Posterior cingulate gyrus (tissue), 11 donors: ENCODE results near the gene MAD1L1.
"Not testable (repeated sequence)": the region's sequence is repeated elsewhere in the genome, so short reads cannot be mapped to it uniquely, and the experiment has no call there.

Experiments
- DNase-seq, 10 donors: peaks; one replicate each; pipeline versions ENCODE4 v3.0.0 to v3.0.0-alpha.2; 2020 to 2021; ENCODE audit warnings: mixed read lengths in 3 of 10
- intact Hi-C: fragments of 100-400 bp; cut with DNase I; formaldehyde crosslinking; loops from one replicate; pipeline ENCODE4 v1.15.1; 2023

The MAD1L1 gene

GRCh38 chr7:2044883-2045471, 187.8 kb downstream of the MAD1L1 start:
- DNase-seq, result peak in 5 of 10 donors; percentile 2 to 78 (median 48)
- intact Hi-C loops, result no loop called here

DNA sequence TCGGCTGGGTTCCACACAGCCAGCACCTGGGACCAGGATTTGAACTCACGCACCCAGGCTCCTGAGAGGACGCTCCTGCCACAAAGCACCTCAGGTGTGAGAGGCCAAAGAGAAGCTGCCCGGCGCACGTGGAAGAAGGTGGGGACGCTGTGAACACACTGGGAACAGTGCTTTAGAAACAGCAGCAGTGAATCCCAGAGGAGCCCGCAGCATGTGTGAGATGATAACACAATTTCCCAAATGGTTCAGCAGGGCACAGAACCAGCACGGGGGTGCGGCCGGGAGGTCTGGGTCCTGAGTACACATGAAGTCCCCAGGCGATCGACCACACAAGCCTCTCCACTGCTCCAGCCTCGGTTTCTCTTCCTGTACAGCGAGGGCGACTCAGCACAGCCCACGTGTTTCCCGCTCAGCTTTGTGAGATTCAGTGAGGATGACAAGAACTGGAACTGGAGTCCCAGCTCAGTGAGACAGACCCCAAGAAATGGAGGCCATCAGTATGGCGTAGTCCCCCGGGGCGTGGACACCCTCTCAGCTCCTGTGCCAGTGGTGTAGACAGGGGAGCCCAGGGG, 188.3 kb downstream of the MAD1L1 start:
- peak in 4 of 10 donors; percentile 3 to 72 (median 20) for DNase-seq
- intact Hi-C loops, result no loop called here

DNA sequence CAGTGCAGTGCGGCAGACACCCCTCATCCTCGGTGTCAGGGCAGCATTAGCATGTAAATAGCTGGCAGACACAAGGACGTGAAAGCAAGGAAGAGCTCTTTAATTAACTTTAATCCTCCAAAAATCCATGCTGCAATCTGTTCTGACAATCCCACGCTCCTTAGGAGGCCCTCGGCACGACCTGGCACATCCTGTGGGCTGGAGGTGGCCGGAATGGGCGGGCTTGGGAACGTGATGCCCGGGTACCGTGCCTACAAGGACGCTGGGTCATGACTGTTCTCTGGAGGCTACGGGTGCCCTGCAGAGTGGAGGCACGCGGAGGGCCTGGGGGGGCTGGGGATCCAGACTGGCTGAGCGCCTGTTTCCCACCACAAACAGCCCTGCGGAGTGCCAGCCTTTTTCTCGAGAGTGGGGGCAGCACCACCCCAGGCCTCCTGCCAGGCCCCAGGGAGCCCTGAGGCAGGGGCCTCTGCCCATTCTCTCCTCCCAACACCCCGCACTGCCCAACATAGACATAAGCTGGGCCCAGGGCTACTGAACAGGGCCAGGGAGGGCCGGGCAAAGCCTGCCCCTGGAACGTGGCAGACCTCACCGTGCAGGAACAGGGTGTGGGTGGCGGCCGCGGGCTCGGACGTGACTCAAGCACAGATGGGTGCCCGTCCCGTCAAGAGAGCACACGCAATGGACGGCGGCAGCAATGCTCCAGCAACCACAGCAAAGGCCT, 189.3 kb downstream of the MAD1L1 start:
- peak in 5 of 10 donors; percentile 1 to 72 (median 57) for DNase-seq
- intact Hi-C loops, result no loop called here

DNA sequence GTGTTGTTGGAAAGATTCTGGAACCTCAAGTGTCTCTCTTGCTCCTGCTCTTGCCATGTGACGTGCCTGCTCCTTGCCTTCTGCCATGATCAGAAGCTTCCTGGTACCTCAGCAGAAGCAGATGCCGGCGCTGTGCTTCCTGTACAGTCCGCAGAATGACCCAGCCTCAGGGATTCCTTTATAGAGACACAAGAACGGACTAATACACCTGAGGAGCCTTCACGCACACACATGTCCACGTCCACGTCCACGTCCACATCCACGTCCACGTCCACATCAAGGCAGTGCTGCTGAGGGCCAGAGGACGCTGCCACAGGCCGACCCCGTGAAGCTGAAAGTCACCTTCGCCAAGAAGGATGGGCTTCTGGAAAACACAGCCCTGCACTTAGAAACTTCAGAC, 190.1 kb downstream of the MAD1L1 start:
- intact Hi-C loops, result no loop called here
- peak in 3 of 10 donors; percentile 13 to 38 (median 17) for DNase-seq

DNA sequence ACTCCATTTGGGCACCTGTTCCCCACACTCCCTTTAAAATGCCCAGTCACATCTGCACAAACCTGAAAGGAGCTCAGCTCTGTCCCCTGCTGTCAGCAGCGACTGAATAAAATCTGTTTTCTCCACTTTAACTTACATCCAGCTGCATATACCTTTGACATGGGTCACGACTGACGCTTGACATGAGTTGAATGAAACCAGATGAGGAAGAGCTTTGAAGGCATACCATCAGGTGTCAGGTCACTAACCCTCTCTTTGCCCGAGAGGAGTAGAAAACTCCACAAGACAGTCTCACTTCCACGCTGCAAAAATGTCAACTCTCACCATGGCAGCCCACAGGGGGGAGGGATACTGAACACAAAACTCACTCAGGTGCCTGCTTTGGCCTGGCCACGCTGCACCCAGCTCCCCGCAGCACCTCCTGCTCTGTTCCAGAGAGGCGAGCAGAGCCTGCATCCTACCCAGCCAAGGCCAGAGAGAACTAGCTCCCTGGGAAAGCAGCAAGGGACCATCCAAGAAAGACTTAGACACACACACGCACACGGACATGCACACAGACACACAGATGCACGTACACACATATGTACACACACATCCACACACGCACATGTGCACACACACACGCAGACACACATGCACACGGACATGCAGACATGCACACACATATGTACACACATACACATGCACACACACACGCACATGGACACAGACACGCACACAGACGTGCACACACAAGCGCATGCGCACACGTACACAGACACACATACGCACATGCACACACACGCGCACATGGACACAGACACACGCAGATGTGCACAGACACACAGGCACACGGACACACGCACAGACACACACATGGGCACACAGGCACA, 191.0 kb downstream of the MAD1L1 start:
- DNase-seq, result peak in 5 of 10 donors; percentile 1 to 49 (median 39)
- intact Hi-C loops, result no loop called here

DNA sequence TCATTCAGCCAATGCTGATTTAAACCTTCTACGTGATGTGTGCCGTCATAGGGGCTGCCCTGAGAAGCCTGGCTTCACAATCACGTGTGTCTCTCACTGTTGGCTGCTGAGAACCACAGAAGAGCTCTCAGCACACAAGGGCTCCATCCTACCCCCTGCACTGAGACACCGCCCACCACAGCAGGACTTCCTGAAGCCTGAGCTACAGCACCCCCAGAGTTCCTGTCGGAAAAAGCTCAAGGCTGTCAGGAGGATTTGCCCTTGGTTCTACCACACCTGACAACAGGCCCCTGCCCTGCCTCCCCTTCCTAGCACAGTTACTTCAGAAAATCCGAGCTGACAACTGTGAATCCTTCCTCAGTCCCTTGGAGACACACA, 191.9 kb downstream of the MAD1L1 start:
- intact Hi-C loops, result no loop called here
- DNase-seq, result peak in 5 of 10 donors; percentile 4 to 58 (median 17)

DNA sequence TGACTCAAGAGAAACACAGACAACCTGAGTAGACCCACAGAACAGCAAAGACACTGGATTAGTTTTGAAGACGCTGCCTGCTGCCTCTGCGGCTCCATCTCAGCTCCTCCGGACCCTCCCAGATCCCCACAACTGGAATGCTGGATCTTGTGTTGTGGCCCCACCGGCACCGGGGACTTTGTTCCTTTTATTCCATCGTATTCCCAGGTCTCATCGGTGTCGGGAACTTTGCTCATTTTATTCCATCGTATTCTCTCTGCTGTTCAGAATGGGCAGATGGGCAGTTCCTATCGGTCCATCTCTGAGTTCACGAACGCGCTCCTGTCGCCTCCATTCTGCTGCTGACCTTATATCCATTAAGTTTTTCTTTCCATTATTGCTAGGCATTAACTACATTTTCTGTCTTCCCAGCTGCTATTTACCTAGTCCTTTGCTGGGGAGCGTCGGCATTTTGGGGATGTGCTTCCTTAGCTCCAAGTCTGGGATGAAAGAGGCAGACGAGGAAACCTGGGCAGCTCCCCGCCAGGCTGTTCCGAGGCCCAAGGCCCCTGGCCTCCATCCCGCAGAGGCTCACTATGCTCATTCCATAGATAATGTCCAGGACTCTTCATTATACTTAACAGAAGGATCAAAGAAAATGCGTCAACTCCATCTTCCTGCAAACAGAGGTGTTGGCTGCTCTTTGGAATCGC, 192.4 kb downstream of the MAD1L1 start:
- DNase-seq, result peak in 4 of 10 donors; percentile 6 to 63 (median 46)
- intact Hi-C loops, result no loop called here

GRCh38 chr7:2038931-2039728, 193.6 kb downstream of the MAD1L1 start:
- peak in 2 of 10 donors; percentile 11 to 32 for DNase-seq
- intact Hi-C loops, result no loop called here

GRCh38 chr7:2037808-2038522, 194.8 kb downstream of the MAD1L1 start:
- intact Hi-C loops, result no loop called here
- DNase-seq, result peak in 5 of 10 donors; percentile 2 to 42 (median 23)

GRCh38 chr7:2037301-2037807, 195.4 kb downstream of the MAD1L1 start:
- intact Hi-C loops, result no loop called here
- peak in 4 of 10 donors; percentile 23 to 71 (median 34) for DNase-seq

DNA sequence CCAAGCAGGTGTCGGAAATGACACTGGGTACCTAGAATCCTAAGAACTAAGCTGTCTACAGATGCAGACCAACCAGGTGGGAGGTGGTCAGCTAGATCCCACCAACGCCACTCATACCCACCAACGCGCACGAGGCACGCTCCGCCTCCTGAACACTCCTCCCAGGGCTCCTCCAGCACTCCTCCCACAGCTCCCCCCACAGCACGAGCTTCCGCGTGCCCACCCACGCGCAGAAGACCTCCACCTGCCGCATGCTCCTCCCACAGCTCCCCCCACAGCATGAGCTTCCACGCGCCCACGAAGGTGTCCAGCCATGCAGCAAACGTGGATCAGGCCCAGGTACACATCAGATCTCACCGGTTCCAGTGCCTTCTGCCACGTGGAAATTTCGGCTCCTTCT, 196.0 kb downstream of the MAD1L1 start:
- intact Hi-C loops, result no loop called here
- peak in 5 of 10 donors; percentile 2 to 61 (median 31) for DNase-seq

DNA sequence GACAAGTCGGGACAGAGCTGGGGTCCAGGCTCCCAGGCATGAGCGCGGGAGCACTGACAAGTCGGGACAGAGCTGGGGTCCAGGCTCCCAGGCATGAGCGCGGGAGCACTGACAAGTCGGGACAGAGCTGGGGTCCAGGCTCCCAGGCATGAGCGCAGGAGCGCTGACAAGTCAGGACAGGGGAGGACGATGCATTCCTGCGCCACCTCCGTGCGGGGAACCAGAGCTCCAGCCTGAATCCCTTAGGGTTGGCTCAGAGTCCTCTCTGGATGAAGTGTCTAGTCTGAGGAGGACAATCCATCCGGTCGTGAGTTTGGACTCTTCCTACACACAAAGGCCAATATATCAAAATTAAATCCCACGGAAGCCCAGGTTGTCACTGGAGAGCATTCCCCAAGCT, 196.5 kb downstream of the MAD1L1 start:
- intact Hi-C loops, result not testable (repeated sequence)
- peak in 4 of 10 donors; percentile 8 to 52 (median 10) for DNase-seq

DNA sequence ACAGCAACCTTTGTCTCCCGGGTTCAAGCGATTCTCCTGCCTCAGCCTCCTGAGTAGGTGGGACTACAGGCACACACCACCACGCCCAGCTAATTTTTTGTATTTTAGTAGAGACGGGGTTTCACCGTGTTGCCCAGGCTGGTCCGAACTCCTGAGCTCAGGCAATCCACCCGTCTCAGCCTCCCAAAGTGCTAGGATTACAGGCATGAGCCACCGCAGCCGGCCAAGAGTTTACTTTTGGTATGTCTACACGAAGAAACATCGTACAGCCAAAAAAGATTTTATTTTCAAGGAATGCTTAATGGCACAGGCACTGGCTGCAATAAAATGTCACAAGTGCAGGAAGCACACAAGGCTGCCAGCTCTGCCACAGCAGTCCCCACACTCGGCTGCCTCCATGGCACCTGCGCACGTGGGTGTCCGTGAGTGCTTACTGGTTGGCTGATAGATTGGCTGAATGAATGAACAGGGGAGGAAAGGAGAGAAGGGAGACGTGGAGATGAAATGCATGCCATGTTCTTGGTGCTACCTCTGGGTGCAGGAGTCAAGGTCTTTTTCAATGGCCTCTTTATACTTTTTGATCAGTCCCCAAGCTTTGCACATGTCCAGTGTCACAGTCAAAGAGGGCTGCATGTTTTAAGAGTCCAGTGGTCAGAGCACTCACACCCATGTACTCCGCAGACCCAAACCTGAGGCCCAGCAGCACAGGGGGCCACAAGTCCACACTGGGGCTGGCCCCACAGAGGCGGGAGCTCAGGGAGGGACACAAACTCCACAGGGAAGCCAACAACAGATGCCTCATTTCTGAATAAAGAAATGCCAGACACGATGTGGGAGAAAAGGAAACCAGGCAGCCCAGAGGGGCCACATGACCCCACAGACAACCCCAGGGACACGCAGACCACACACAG, 198.2 kb downstream of the MAD1L1 start:
- peak in 4 of 10 donors; percentile 17 to 59 (median 50) for DNase-seq
- intact Hi-C loops, result no loop called here

GRCh38 chr7:2033586-2034135, 199.1 kb downstream of the MAD1L1 start:
- DNase-seq, result peak in 4 of 10 donors; percentile 3 to 66 (median 32)

GRCh38 chr7:2032876-2033407, 199.8 kb downstream of the MAD1L1 start:
- peak in 5 of 10 donors; percentile 0 to 77 (median 59) for DNase-seq
- intact Hi-C loops, result no loop called here

More at GRCh38 chr7:2033586-2034135, 199.1 kb downstream of the MAD1L1 start:
- intact Hi-C loops, result no loop called here

GRCh38 chr7:2032030-2032875, 200.5 kb downstream of the MAD1L1 start:
- DNase-seq, result peak in 5 of 10 donors; percentile 8 to 82 (median 28)
- intact Hi-C loops, result no loop called here
